ENCODE data around the gene SOX6.

GRCh38 chr11:16393340-16393739, 37.0 kb upstream of the SOX6 start:
- TF ChIP-seq CTCF (IDR thresholded peaks at IDR 0.05) (no peak), EZH2 (IDR thresholded peaks at IDR 0.05) (no peak)
